Parathyroid adenoma (tissue), 2 donors: ENCODE results near the gene VGF.

Experiments used
- H2AFZ ChIP-seq: fragments of 300-600 bp; sonication (generic); one replicate; pipeline ENCODE4 v1.7.0; 2017; ENCODE audit warnings: antibody characterized with exemption, mild to moderate bottlenecking
- H3K27ac ChIP-seq: fragments of 300-600 bp; sonication (generic); one replicate; pipeline ENCODE4 v1.7.0; 2017
- H3K27me3 ChIP-seq: fragments of 300-600 bp; sonication (generic); one replicate; pipeline ENCODE4 v1.7.0; 2017; ENCODE audit warnings: low read length; ENCODE audit not compliant: control insufficient read depth, insufficient read depth
- H3K36me3 ChIP-seq: fragments of 300-600 bp; sonication (generic); one replicate; pipeline ENCODE4 v1.7.0; 2017; ENCODE audit warnings: low read length; ENCODE audit not compliant: control insufficient read depth, insufficient read depth
- H3K4me1 ChIP-seq: fragments of 300-600 bp; sonication (generic); one replicate; pipeline ENCODE4 v1.7.0; 2017; ENCODE audit warnings: control low read depth
- H3K4me2 ChIP-seq: fragments of 300-600 bp; sonication (generic); one replicate; pipeline ENCODE4 v1.7.0; 2017; ENCODE audit warnings: low read length
- H3K4me3 ChIP-seq: fragments of 300-600 bp; sonication (generic); one replicate; pipeline ENCODE4 v1.7.0; 2017; ENCODE audit warnings: low read depth, low read length
- H3K79me2 ChIP-seq: fragments of 300-600 bp; sonication (generic); one replicate; pipeline ENCODE4 v1.7.0; 2017; ENCODE audit warnings: control low read depth
- H3K9ac ChIP-seq: fragments of 300-600 bp; sonication (generic); one replicate; pipeline ENCODE4 v1.7.0; 2017; ENCODE audit warnings: mild to moderate bottlenecking
- H3K9me3 ChIP-seq: fragments of 300-600 bp; sonication (generic); one replicate; pipeline ENCODE4 v1.7.0; 2017; ENCODE audit warnings: low read length; ENCODE audit not compliant: control insufficient read depth
- TF ChIP-seq, protein P1 (sequence below): fragments of 300-600 bp; sonication (generic); IDR thresholded peaks from one replicate; pipeline ENCODE4 v1.7.0; 2017; ENCODE audit warnings: antibody characterized with exemption, mild to moderate bottlenecking
- donor health status: primary hyperparathyroidism.

VGF gene

GRCh38 chr7:101156866-101157589, 8.3 kb downstream of the VGF start:
- no peaks in the 10 kb centered on the region for H3K9me3 ChIP-seq
- no peak overlapping the region for H3K9ac ChIP-seq
- H3K4me3 ChIP-seq: no peak overlapping the region
- no peaks in the 10 kb centered on the region for H3K79me2 ChIP-seq
- no peak overlapping the region for H3K27ac ChIP-seq
- H3K4me2 ChIP-seq: no peak overlapping the region
- no peaks in the 10 kb centered on the region for H3K36me3 ChIP-seq
- TF ChIP-seq, protein P1, sequence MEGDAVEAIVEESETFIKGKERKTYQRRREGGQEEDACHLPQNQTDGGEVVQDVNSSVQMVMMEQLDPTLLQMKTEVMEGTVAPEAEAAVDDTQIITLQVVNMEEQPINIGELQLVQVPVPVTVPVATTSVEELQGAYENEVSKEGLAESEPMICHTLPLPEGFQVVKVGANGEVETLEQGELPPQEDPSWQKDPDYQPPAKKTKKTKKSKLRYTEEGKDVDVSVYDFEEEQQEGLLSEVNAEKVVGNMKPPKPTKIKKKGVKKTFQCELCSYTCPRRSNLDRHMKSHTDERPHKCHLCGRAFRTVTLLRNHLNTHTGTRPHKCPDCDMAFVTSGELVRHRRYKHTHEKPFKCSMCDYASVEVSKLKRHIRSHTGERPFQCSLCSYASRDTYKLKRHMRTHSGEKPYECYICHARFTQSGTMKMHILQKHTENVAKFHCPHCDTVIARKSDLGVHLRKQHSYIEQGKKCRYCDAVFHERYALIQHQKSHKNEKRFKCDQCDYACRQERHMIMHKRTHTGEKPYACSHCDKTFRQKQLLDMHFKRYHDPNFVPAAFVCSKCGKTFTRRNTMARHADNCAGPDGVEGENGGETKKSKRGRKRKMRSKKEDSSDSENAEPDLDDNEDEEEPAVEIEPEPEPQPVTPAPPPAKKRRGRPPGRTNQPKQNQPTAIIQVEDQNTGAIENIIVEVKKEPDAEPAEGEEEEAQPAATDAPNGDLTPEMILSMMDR: no peak
- peaks cover 9% of the 10 kb centered on the region for H3K4me1 ChIP-seq
- H2AFZ ChIP-seq: no peak overlapping the region
- no peaks in the 10 kb centered on the region for H3K27me3 ChIP-seq

GRCh38 chr7:101156277-101156676, 9.1 kb downstream of the VGF start:
- no peak overlapping the region for H3K9ac ChIP-seq
- H3K27ac ChIP-seq: no peak overlapping the region
- no peaks in the 10 kb centered on the region for H3K36me3 ChIP-seq
- TF ChIP-seq, protein P1: no peak
- no peaks in the 10 kb centered on the region for H3K79me2 ChIP-seq
- H3K9me3 ChIP-seq: no peaks in the 10 kb centered on the region
- H3K4me2 ChIP-seq: no peak overlapping the region
- H3K4me1 ChIP-seq: peaks cover 9% of the 10 kb centered on the region
- H3K27me3 ChIP-seq: no peaks in the 10 kb centered on the region
- no peak overlapping the region for H2AFZ ChIP-seq
- no peak overlapping the region for H3K4me3 ChIP-seq

DNA sequence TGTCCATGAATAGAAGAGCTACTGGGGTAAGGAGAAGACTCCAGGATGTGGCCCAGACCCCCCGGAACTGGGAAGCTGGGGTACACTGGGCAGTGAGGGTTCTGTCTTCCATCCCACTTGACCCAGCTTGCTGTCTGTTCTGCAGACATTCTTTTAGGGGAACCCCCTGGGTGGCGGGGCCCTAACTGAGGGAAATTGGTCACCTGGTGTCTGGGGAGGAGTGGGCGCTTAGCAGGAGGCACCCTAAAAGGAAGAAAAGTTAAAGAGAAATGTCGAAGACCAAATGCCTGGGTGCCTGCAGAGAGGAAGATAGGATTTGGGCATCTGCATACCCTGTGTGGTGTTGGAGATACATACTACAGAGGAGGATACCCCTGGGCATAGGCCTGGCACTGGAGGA, 10.1 kb downstream of the VGF start:
- no peaks in the 10 kb centered on the region for H3K36me3 ChIP-seq
- H3K4me3 ChIP-seq: peak overlapping the region; percentile 67
- peaks cover 9% of the 10 kb centered on the region for H3K4me1 ChIP-seq
- TF ChIP-seq, protein P1: no peak
- no peak overlapping the region for H3K27ac ChIP-seq
- H3K9me3 ChIP-seq: no peaks in the 10 kb centered on the region
- H3K9ac ChIP-seq: peak overlapping the region; percentile 6
- no peak overlapping the region for H2AFZ ChIP-seq
- H3K4me2 ChIP-seq: peak overlapping the region; percentile 89
- H3K79me2 ChIP-seq: no peaks in the 10 kb centered on the region
- H3K27me3 ChIP-seq: no peaks in the 10 kb centered on the region

GRCh38 chr7:101154693-101155102, 10.7 kb downstream of the VGF start:
- Histone ChIP-seq H3K4me2 (peak overlapping the region; percentile 89), H3K9ac (peak overlapping the region; percentile 76), H3K9me3 (no peaks in the 10 kb centered on the region), H3K79me2 (no peaks in the 10 kb centered on the region), H3K36me3 (no peaks in the 10 kb centered on the region), H3K27ac (no peak overlapping the region), H3K4me3 (peak overlapping the region; percentile 67), H3K4me1 (peaks cover 9% of the 10 kb centered on the region), H3K27me3 (no peaks in the 10 kb centered on the region), H2AFZ (peak overlapping the region; percentile 84)
- TF ChIP-seq, protein P1: no peak
